CD4-positive, alpha-beta T cell treated with Interleukin-2 at 100 ng/mL for 4 hours (primary cell): ENCODE results near the gene DDX31.

Experiments
- DNase-seq: peaks from one replicate; pipeline ENCODE4 v3.0.0-alpha.2; 2020; ENCODE audit warnings: low spot score

The DDX31 gene

GRCh38 chr9:132595319-132595718 lies 74.5 kb downstream of the DDX31 start:
- no peak for DNase-seq

- no peak for DNase-seq
These were observed 75.4 kb downstream of the DDX31 start for GRCh38 chr9:132594412-132594811.

- DNase-seq = no peak
These were observed 77.3 kb downstream of the DDX31 start for GRCh38 chr9:132592451-132592850.

DNA sequence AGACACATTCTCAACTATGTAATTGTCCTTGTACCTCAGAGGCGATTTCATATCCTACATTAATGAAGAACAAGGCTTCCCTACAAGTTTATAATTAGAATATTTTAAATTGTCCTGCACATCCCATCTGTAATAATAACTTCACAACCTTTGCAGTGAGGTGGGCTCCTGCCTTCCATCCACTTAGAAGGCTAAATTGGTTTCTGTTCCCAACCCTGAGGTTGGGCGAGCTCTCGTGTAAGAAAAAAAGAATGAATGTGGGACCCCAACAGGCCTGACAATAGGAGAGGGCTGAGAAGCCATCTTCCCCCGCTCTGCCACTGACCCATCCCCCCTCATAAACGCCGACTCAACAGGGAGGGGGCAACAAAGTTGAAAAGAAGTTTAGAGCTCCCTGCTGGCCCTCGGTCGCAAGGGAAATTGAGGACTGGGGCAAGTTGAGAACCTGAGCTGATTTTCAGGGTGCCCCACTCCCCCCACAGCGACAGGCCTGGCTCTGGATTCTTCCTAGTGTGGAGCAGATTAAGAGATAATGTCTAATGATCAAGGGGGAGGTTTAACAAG lies 78.0 kb downstream of the DDX31 start:
- DNase-seq = no peak

- no peak for DNase-seq
These were observed 78.5 kb downstream of the DDX31 start for GRCh38 chr9:132591244-132591643.

GRCh38 chr9:132590318-132591182 lies 79.2 kb downstream of the DDX31 start:
- DNase-seq = no peak

DNA sequence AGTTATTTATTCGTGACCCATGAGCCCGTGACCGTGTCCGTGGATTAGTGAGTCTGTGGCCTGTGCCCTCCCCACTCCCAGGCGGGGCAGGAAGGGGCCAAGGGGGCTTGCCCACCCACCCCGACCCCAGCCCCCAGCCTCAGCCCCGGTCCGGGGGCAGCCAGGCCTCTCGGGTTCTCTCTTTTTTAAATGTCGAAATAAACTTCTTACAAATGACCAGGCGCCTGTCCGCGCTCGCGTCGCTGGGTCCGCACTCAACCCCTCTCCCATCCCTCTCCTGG lies 79.8 kb downstream of the DDX31 start:
- no peak for DNase-seq

- DNase-seq = no peak
These were observed 80.4 kb downstream of the DDX31 start for GRCh38 chr9:132589148-132590036.

- no peak for DNase-seq
These were observed 81.2 kb downstream of the DDX31 start for GRCh38 chr9:132588501-132589147.

DNA sequence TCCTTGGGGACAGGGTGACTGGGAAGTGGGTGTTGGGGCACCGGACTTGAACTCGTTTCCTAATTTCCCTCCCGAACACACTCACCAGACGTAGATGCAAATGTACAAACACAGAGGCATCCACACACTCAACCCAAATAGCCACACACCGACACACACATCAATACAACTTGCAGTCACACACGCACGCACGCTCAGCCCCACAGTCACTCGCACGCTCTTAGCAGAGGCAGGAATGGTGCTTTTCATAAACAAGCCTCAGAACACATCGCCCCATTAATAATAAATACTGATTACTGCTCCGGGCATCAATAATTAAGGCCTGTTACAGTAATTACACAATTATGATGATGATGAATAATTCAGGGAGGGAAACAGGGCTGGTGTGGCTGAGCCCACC lies 81.7 kb downstream of the DDX31 start:
- DNase-seq = no peak

DNA sequence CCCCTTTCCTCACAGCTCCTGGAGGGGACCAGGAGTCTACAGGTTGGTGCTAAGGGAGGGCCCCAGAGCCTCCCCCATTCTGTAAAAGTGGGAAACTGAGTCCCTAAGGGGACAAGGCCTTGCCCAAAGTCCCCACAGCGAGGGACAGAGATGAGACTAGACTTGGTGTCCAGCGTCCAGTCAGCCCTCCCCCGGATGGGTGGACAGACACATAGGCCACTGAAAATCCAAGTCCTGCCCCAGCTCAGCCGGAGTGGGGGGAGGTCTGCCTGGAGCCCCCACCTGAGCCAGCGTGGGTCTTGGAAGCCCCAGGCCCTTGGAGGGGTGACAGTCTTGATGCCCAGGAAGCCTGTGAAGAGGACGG lies 82.2 kb downstream of the DDX31 start:
- DNase-seq = no peak

GRCh38 chr9:132586830-132587591 lies 82.8 kb downstream of the DDX31 start:
- DNase-seq = no peak

- DNase-seq = no peak
These were observed 83.6 kb downstream of the DDX31 start for GRCh38 chr9:132585954-132586829.

DNA sequence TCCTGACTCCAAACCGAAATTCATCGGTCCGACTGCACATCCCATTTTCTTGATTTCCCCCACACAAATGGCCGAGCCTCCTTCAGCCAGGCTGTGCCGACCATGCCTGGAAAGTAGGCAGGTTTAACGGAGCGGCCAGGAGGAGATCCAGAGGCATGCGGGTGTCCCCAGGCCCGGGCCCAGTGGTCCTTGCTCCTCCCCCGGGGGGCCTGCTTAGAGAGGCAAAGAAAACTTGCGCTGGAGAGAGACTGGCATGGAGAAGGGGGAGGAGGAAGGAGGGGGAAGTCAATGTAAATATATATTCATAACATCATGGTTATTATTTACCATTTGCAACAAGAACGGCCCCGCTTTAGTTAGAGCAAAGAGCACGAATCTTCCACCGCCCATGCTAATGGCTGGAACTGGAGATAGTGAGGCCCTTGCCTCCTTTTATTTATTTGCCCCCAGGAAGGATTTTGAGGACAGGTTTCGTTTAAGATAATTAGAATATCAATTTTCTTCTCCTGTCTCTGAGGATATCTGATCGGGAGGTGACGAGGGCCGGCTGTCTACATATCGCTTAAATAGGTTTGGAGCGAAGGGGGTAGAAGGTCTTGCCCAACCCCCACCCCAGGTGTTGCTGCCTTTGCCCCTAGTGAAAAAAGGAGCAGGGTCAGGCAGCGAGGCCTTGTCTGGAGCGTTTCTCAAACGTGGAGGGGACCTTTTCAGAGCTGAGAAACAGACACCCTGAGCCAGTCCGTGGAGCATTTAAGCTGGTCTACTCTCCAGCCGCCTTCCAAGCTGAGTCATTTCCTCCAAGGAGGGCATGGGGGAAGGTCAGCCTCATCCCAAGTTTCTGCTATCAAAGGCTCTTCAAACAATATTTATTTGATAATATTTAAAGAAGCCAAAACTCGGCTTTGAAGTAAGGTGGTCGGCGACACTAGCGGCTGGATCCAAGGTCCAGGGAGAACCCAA lies 84.9 kb downstream of the DDX31 start:
- DNase-seq = no peak

DNA sequence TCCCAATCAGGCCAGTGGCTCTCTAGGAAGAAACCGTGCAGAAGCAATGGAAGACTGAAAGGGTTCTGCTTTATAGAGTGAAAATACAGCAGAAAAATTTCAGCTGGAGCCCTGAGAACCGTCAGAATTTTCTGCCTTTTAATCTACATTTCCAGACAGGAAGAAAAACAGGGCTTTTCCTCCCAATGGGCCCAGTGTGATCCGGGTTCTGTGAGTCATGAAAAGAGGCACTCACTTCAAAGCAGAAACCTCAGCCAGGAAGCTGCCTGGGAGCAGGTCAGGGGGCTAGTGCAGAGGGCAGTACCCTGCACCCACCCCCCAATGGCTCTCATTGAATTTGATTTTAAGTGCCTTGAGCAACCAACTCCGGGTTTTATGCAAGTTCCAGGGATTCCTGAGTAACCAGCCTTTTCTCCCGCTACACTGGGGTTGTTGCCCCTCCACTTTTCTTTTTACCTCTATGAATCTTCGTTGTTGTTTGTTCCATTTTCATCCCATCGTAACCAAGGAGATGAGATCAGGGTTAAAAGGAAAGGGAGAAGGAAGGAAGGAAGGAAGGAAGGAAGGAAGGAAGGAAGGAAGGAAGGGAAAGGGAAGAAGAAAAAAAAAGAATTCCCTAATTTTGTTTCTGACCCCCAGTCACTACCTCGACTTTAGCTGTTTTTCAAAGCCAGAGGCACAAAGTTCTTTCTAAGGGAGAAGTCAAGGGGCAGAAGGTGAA lies 86.0 kb downstream of the DDX31 start:
- DNase-seq = no peak

DNA sequence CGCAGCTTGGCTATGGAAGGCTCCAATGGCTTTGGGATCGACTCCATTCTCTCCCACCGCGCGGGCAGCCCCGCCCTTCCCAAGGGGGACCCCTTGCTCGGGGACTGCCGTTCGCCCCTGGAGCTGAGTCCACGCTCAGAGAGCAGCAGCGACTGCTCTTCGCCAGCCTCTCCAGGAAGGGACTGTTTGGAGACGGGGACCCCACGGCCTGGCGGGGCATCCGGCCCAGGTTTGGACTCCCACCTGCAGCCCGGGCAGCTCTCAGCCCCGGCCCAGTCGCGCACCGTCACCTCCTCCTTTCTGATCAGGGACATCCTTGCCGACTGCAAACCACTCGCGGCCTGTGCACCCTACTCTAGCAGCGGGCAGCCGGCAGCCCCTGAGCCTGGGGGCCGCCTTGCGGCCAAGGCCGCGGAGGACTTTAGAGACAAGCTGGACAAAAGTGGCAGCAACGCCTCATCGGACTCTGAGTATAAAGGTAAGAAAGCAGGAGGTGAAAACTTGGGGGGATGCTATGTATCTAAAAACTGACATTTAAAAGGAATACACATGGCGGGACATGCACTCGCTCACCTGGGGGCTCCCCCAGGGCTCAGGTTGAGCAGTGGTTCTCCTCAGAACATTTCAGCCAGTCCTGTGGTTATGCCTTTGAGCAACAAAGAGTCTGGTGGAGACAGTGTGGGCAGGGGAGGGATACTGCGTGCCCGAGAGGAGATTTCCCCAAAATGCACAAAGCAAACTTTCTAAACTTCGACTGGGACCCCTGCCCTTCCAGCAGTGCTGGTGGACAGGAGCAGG lies 86.8 kb downstream of the DDX31 start:
- no peak for DNase-seq

- DNase-seq = no peak
These were observed 87.5 kb downstream of the DDX31 start, which contains the start of gene BARHL1 for GRCh38 chr9:132582276-132582785. BARHL1 (plus strand) TSS chr9:132582606; CDS start chr9:132582798, 192 bp downstream.

- DNase-seq = no peak
These were observed 90.4 kb downstream of the DDX31 start for GRCh38 chr9:132579427-132579798.
